Occipital lobe (tissue), 2 donors: ENCODE measurements around the gene RNF150. TPM values are rescaled to one million over a fixed set of nuclear protein-coding genes. Genes with fewer than 3 reads are reported as not detected.
"Not testable (repeated sequence)": the region's sequence is repeated elsewhere in the genome, so short reads cannot be mapped to it uniquely, and the experiment has no call there.

Experiments
- DNase-seq: peaks from one replicate; lab custom pipeline; 2025; lab: John Stamatoyannopoulos, UW
- total RNA-seq: library from RNA; depleted of rRNA; stranded (reverse); fragments of >200 nt; gene quantifications from one replicate; pipeline ENCODE4 v1.2.3, GENCODE V29; 2014

The RNF150 gene
- total RNA-seq, 1 donor from 2014 or later = 34.5 TPM

DNA sequence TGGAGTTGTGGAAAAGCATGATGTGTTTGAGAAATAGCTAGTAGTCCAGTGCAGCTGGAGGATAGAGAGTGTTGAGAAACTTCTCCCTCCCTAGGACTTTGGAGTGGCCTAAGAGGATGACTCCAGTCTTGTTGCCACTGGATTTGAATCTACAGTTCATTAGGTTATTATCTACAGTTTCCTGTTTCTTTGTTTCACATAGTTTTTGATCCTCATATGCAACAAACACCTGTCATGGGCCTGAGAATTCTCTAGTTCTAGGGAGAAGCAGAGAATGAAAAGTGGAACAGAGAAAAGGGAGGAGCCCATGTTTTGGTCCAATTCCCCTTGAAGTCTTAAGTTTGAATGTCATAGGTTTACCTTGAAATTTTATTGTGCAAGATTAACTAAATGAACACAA lies 303.4 kb downstream of the RNF150 start:
- DNase-seq = no peak

- DNase-seq = no peak
These were observed 306.6 kb downstream of the RNF150 start for GRCh38 chr4:140826701-140827027.

DNA sequence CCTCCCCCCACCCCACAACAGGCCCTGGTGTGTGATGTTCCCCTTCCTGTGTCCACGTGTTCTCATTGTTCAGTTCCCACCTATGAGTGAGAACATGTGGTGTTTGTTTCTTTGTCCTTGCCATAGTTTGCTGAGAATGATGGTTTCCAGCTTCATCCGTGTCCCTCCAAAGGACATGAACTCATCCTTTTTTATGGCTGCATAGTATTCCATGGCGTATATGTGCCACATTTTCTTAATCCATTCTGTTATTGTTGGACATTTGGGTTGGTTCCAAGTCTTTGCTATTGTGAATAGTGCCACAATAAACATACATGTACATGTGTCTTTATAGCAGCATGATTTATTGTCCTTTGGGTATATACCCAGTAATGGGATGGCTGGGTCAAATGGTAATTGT lies 312.7 kb downstream of the RNF150 start:
- DNase-seq = not testable (repeated sequence)

DNA sequence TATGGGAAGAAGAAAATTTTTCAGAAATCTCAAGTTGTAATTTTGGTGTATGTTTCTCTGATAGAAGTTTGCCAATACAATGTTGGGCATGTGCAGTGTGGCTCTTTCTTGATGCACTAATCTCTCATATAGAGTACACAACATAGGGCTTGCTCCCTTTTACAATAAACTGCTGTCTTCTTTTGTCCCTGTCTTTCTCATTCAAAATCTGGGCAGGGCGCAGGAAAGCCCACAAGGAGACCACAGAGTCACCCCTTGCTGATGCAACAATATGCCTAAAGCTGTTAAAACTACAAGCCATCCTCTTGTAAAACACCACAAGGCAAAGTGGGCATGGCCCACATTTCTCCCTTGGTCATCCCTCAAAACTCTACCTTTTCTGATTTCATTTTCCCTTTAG lies 313.7 kb downstream of the RNF150 start:
- DNase-seq = no peak

GRCh38 chr4:140818433-140818832 lies 314.8 kb downstream of the RNF150 start:
- no peak for DNase-seq

- no peak for DNase-seq
These were observed 316.3 kb downstream of the RNF150 start for GRCh38 chr4:140816806-140817510.

DNA sequence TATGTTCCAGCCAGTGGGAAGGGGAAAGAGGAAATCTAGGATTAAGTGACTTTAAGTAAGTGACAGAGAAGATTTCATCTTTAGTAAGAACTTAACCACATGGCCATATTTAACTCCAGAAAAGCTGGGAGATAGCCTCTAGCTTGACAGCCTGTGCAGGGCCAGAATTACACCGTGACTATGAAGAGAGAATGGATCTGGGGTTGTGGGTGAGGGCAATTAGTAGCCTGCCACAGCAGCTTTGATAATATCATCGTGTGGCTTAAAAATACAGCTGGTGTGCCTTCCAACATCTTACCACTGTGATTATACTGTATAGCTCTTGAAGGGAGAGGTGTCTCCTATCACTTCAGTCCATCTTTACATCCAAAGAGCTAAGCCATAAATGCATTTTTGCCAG lies 319.5 kb downstream of the RNF150 start:
- DNase-seq = no peak

- no peak for DNase-seq
These were observed 320.4 kb downstream of the RNF150 start for GRCh38 chr4:140812916-140813315.

DNA sequence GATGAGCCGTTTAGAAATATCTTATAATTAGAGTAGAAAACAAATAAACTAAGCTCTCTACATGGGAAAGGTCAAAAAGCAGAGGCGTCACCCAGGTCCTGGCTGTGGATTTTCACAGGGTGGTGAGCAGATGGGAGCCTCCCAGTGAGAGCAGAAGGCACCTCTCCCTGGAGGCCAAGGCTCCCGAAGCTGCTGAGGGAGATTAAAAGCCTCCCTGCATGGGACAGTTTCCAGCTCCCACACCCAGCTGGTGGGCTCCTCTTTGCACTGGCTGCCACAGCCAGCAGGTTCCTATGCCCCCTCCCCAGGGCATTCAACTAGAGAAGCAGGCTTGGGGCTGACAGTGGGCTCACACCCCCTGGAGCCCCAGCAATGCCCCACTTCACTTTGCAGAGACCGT lies 321.8 kb downstream of the RNF150 start:
- DNase-seq = no peak

DNA sequence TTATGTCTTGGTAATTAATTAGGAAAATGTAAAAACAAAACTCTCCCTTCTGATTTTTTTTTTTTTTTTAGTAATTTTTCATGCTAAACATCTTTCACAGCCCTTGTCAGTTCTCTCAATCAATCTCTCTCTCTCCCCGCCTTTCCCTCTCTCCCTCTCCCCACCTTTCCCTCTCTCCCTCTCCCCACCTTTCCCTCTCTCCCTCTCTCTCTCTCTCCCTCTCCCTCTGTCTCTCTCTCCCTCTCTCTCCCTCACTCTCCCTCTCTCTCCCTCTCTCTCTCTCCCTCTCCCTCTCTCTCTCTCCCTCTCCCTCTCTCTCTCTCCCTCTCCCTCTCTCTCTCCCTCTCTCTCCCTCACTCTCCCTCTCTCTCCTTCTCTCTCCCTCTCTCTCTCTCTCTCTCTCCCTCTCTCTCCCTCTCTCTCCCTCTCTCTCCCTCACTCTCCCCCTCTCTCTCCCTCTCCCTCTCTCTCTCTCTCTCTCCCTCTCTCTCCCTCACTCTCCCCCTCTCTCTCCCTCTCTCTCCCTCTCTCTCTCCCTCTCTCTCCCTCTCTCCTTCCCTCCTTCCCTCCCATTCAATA lies 322.6 kb downstream of the RNF150 start:
- not testable (repeated sequence) for DNase-seq

Other genes starting within 250 kb of the RNF150 start
- 23.4 TPM for gene ZNF330, start 87.4 kb upstream of the RNF150 start, total RNA-seq